Measurements from ENCODE around the gene SF1. TPM values are rescaled to one million over a fixed set of nuclear protein-coding genes. Genes with fewer than 3 reads are reported as not detected.

SF1 gene
- total and polyA plus RNA-seq, 2 of the 8 experiments (the other 6 are each of a cell fraction or from before 2014, with no cell fraction given) = 72.7 to 353 TPM

- TF ChIP-seq CTCF (IDR thresholded peaks at IDR 0.05; ENCODE audit: control extremely low read depth in 1 of 3, insufficient read depth in 1 of 3, low read depth in 1 of 3, low read length in 3 of 3) = peak in 2 of 3 experiments; percentile 8 to 20; a peak in 2 of 4 replicates
- peak in 1 of 2 experiments; percentile 78; a peak in 2 of 4 replicates for TF ChIP-seq SIN3A (conservative IDR thresholded peaks at IDR 0.05 in 1 of 2, IDR thresholded peaks at IDR 0.05 in 1 of 2; ENCODE audit: low read depth in 1 of 2, low read length in 2 of 2)
- 0 out of 2 replicates have a peak, but pooled peaks have one; percentile 50 for TF ChIP-seq RBBP5 (IDR thresholded peaks at IDR 0.05; ENCODE audit: borderline replicate concordance, low read depth, low read length)
Measured at GRCh38 chr11:64803158-64803845, 25.0 kb upstream of the SF1 start, which contains the start of gene MAP4K2 (continued).

Data from H1 (cell line).